Motor neuron (in vitro differentiated cells): ENCODE measurements around the gene PNPLA7. TPM values are rescaled to one million over a fixed set of nuclear protein-coding genes. Genes with fewer than 3 reads are reported as not detected.

Source experiments
- ATAC-seq, 8 experiments: fragments of 200-7000 bp; cut with Tn5 transposase; replicated peaks in 6 of 8; 2 replicates each; pipeline ENCODE4 v1.8.0; 2021; ENCODE audit warnings: mild to moderate bottlenecking in 8 of 8, moderate library complexity in 8 of 8
- H3K27ac ChIP-seq, 2 donors: fragments of 250-450 bp; sonication (Bioruptor Pico); 2 replicates each; pipeline ENCODE4 v1.9.0; 2021; ENCODE audit warnings: antibody characterized with exemption in 2 of 2, mild to moderate bottlenecking in 2 of 2, moderate library complexity in 1 of 2
- H3K4me1 ChIP-seq, 2 donors: fragments of 250-450 bp; sonication (Bioruptor Pico); replicated peaks in 1 of 2; 2 replicates each; pipeline ENCODE4 v1.6.1; 2021; ENCODE audit warnings: antibody characterized with exemption in 2 of 2, mild to moderate bottlenecking in 2 of 2, moderate library complexity in 1 of 2
- H3K4me3 ChIP-seq, 5 donors: fragments of 250-450 bp; sonication (Bioruptor Pico); 2 replicates each; pipeline ENCODE4 v1.9.0; 2021; ENCODE audit warnings: antibody characterized with exemption in 5 of 5, mild to moderate bottlenecking in 5 of 5, moderate library complexity in 4 of 5
- WGBS, 10 experiments: fragments of 450-650 bp; shearing (Covaris generic); methylation state at CpG; one replicate each; pipeline ENCODE4 v1.0.0; 2022; 5-methylcytosine and 5-hydroxymethylcytosine counted together
- in situ Hi-C, 9 experiments: fragments of 400-800 bp; cut with MboI; loops; one replicate each; pipeline ENCODE4 v1.15.0; 2021; ENCODE audit warnings: low sequenced_read_pairs in 9 of 9, low pct_unique_long_range_greater_than_20kb in 2 of 9; ENCODE audit not compliant: unreplicated experiment in 9 of 9
- total RNA-seq, 8 experiments: library from RNA; unstranded; fragments of 300-600 nt; gene quantifications; 2 replicates each; pipeline versions ENCODE4 v1.2.3 to v1.2.4, GENCODE V29; 2022

PNPLA7 gene
- total RNA-seq, 8 experiments from 2014 or later = 0.16 to 3.3 (median 1.5) TPM

GRCh38 chr9:137435980-137436760, 114.0 kb downstream of the PNPLA7 start:
- 65 to 100% methylated on average over 1 to 4 of the region's 42 CpGs; no CpG with 5 or more reads in 8 of the 10 experiments for WGBS, 10 experiments
- in situ Hi-C loops = loop anchor here in 1 of 9 experiments (25.0 kb wide), 1 partner anchor 149 kb away; the partner anchor contains the start of gene TOR4A
- ATAC-seq = peak; percentile 61 to 97 (median 72)

GRCh38 chr9:137435381-137435891, 114.8 kb downstream of the PNPLA7 start:
- ATAC-seq = no peak
- in situ Hi-C loops = loop anchor here in 1 of 9 experiments (25.0 kb wide), 1 partner anchor 148 kb away; the partner anchor contains the start of gene TOR4A
- H3K27ac ChIP-seq = no peak overlapping the region
- no peak overlapping the region for H3K4me3 ChIP-seq
- WGBS, 10 experiments = 80% methylated on average over 2 to 3 of the region's 20 CpGs; no CpG with 5 or more reads in 8 of the 10 experiments
- no peaks in the 10 kb centered on the region for H3K4me1 ChIP-seq

More at GRCh38 chr9:137435980-137436760, 114.0 kb downstream of the PNPLA7 start:
- H3K4me3 ChIP-seq = no peak overlapping the region
- no peak overlapping the region for H3K27ac ChIP-seq
- H3K4me1 ChIP-seq = no peaks in the 10 kb centered on the region

GRCh38 chr9:137434498-137435380, 115.5 kb downstream of the PNPLA7 start:
- ATAC-seq = peak in 1 of 8 experiments; percentile 2
- Histone ChIP-seq H3K4me3 (no peak overlapping the region), H3K27ac (no peak overlapping the region), H3K4me1 (no peaks in the 10 kb centered on the region)
- in situ Hi-C loops = loop anchor here in 1 of 9 experiments (25.0 kb wide), 1 partner anchor 147 kb away; the partner anchor contains the start of gene TOR4A
- 60 to 75% (median 67%) methylated on average over 1 to 3 of the region's 43 CpGs; no CpG with 5 or more reads in 7 of the 10 experiments for WGBS, 10 experiments

GRCh38 chr9:137433916-137434431, 116.2 kb downstream of the PNPLA7 start:
- in situ Hi-C loops = loop anchor here in 1 of 9 experiments (25.0 kb wide), 1 partner anchor 147 kb away; the partner anchor contains the start of gene TOR4A
- no CpG with 5 or more reads among the region's 26 CpGs for WGBS, 10 experiments
- H3K4me3 ChIP-seq = no peak overlapping the region
- no peak for ATAC-seq
- H3K4me1 ChIP-seq = no peaks in the 10 kb centered on the region
- no peak overlapping the region for H3K27ac ChIP-seq

- H3K4me1 ChIP-seq = no peaks in the 10 kb centered on the region
- H3K27ac ChIP-seq = no peak overlapping the region
- 60% methylated on average over 3 of the region's 19 CpGs; no CpG with 5 or more reads in 9 of the 10 experiments for WGBS, 10 experiments
- H3K4me3 ChIP-seq = no peak overlapping the region
- no peak for ATAC-seq
- in situ Hi-C loops = loop anchor here in 1 of 9 experiments (25.0 kb wide), 1 partner anchor 146 kb away; the partner anchor contains the start of gene TOR4A
Observed at GRCh38 chr9:137433349-137433915, 116.8 kb downstream of the PNPLA7 start.

GRCh38 chr9:137432687-137433348, 117.4 kb downstream of the PNPLA7 start:
- in situ Hi-C loops = loop anchor here in 1 of 9 experiments (25.0 kb wide), 1 partner anchor 146 kb away; the partner anchor contains the start of gene TOR4A
- WGBS, 10 experiments = 47 to 100% (median 80%) methylated on average over 1 to 3 of the region's 20 CpGs; no CpG with 5 or more reads in 5 of the 10 experiments
- Histone ChIP-seq H3K4me3 (no peak overlapping the region), H3K27ac (no peak overlapping the region), H3K4me1 (no peaks in the 10 kb centered on the region)
- ATAC-seq = no peak

- in situ Hi-C loops = loop anchor here in 1 of 9 experiments (25.0 kb wide), 1 partner anchor 144 kb away; the partner anchor contains the start of gene TOR4A
- H3K4me3 ChIP-seq = no peak overlapping the region
- H3K27ac ChIP-seq = no peak overlapping the region
- 60% methylated on average over 3 of the region's 21 CpGs; no CpG with 5 or more reads in 9 of the 10 experiments for WGBS, 10 experiments
- no peaks in the 10 kb centered on the region for H3K4me1 ChIP-seq
- no peak for ATAC-seq
Observed at GRCh38 chr9:137431416-137431931, 118.7 kb downstream of the PNPLA7 start.

GRCh38 chr9:137430723-137431415, 119.3 kb downstream of the PNPLA7 start:
- WGBS, 10 experiments = 40 to 77% (median 58%) methylated on average over 2 to 8 of the region's 27 CpGs; no CpG with 5 or more reads in 6 of the 10 experiments
- H3K27ac ChIP-seq = no peak overlapping the region
- H3K4me3 ChIP-seq = no peak overlapping the region
- no peaks in the 10 kb centered on the region for H3K4me1 ChIP-seq
- in situ Hi-C loops = loop anchor here in 1 of 9 experiments (25.0 kb wide), 1 partner anchor 144 kb away; the partner anchor contains the start of gene TOR4A
- no peak for ATAC-seq

- no peak overlapping the region for H3K27ac ChIP-seq
- peak in 3 of 8 experiments; percentile 20 to 26 (median 21) for ATAC-seq
- H3K4me1 ChIP-seq = no peaks in the 10 kb centered on the region
- 33 to 100% (median 60%) methylated on average over 1 to 3 of the region's 34 CpGs; no CpG with 5 or more reads in 7 of the 10 experiments for WGBS, 10 experiments
- in situ Hi-C loops = loop anchor here in 1 of 9 experiments (25.0 kb wide), 1 partner anchor 143 kb away; the partner anchor contains the start of gene TOR4A
- no peak overlapping the region for H3K4me3 ChIP-seq
Observed at GRCh38 chr9:137429974-137430722, 120.1 kb downstream of the PNPLA7 start.

- WGBS, 10 experiments = 80 to 90% methylated on average over 1 to 2 of the region's 14 CpGs; no CpG with 5 or more reads in 8 of the 10 experiments
- H3K4me1 ChIP-seq = no peaks in the 10 kb centered on the region
- no peak for ATAC-seq
- in situ Hi-C loops = loop anchor here in 1 of 9 experiments (25.0 kb wide), 1 partner anchor 142 kb away; the partner anchor contains the start of gene TOR4A
- no peak overlapping the region for H3K27ac ChIP-seq
- H3K4me3 ChIP-seq = no peak overlapping the region
Observed at GRCh38 chr9:137429546-137429890, 120.7 kb downstream of the PNPLA7 start.
